T47D (cell line): Measurements from ENCODE around the gene BPTF.
"Not testable (repeated sequence)": the region's sequence is repeated elsewhere in the genome, so short reads cannot be mapped to it uniquely, and the experiment has no call there.

Source experiments
- DNase-seq, 2 experiments: peaks; one replicate each; pipeline versions ENCODE4 v3.0.0 to v3.0.0-alpha.2; 2011 to 2012; ENCODE audit warnings: low read depth in 1 of 2, low spot score in 1 of 2
- JUND ChIP-seq: IDR thresholded peaks from 2 replicates; pipeline ENCODE4 v1.6.1; 2012; ENCODE audit warnings: low read depth
- in situ Hi-C: cut with HindIII; loops from 2 replicates; pipeline ENCODE4 v1.10.0; 2016; ENCODE audit warnings: low sequenced_read_pairs, low pct_unique_long_range_greater_than_20kb

BPTF gene

DNA sequence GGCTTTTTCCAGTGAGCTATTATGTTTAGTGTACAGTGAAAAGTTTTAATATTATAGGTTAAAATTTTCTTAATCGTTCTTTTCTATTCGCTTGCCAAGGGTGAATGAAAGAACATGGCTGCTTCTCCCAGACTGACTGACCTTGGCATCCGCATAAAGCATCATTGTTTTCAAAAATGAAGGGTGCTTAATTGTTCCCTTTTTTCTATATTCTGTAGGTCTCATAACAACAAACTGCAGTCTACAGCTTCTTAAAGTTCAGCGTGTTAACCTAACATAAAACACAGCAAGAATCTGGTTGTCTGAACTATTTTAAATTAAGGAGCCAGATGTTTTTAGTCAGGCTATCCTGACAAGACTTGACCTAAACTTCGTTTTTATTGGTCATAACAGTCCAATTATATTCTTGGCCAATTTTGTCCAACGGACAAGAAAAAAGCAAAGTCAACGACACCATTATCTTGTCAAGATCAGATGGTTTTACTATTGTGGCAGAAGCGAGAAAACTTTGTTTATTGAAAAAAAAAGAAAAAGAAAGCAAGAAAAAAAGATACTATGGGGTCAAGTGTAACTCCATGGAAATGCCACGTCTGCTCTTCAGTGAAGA lies 156.8 kb downstream of the BPTF start:
- in situ Hi-C loops = no loop called here

DNA sequence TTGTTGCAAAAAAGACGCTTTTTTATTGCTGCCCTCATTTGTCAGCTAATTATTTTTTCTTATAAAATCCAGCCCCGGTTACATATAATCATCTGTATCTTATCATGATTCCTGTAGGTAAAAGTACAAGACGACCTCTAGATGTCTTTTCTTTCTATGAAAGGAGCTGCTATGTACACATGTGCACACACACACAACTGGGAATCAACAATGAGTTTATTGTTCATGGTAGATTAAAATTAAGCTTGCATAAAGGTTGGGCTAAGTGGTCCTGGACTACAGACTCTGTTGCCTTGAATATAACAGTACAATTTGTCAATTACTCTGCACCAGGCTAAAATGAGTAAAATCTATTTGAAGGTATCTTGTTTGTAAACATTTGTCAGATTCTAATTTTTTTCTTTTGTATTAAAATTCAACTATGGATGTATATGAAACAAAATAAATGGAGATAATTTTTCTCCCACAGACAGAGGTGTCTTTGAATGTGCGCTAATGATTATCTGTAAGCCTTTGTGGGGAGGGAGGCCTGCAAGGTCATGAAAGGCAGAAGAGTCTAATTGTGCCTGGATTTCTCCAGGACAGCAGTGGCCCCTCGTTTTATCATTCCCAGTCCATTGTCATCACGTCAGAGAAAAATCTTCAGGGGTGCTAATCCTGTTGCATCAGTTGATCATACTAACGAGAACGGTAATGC lies 157.5 kb downstream of the BPTF start:
- TF ChIP-seq JUND = no peak
- no peak for DNase-seq
- in situ Hi-C loops = no loop called here

More for the DNA sequence above, 156.8 kb downstream of the BPTF start:
- no peak for DNase-seq
- TF ChIP-seq JUND = no peak

- in situ Hi-C loops = no loop called here
- no peak for DNase-seq
- TF ChIP-seq JUND = no peak
Observed at GRCh38 chr17:67983383-67983688, 158.0 kb downstream of the BPTF start.

DNA sequence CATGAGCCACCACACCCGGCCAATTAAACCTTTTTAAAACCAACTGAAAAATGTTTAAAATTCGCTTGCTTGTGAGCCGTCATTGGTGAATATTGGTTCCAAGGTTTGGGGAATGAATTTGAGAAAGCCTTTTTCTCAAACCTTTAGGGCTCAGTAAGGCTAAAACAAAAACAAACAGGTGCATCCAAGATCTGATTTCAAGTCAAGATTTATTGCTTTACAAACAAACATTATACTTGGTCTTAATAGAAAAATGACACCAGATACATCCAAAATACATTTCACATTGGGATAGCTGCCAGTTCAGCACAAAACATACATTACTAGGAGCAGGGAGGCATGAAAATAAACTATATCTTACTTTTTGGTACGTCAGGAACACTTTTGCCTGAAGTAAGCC lies 165.6 kb downstream of the BPTF start:
- peak in 1 of 2 experiments; percentile 35 for DNase-seq
- no peak for TF ChIP-seq JUND
- in situ Hi-C loops = no loop called here

GRCh38 chr17:67992548-67993152 lies 167.3 kb downstream of the BPTF start:
- DNase-seq = peak; percentile 29 to 50
- no peak for TF ChIP-seq JUND
- in situ Hi-C loops = no loop called here

DNA sequence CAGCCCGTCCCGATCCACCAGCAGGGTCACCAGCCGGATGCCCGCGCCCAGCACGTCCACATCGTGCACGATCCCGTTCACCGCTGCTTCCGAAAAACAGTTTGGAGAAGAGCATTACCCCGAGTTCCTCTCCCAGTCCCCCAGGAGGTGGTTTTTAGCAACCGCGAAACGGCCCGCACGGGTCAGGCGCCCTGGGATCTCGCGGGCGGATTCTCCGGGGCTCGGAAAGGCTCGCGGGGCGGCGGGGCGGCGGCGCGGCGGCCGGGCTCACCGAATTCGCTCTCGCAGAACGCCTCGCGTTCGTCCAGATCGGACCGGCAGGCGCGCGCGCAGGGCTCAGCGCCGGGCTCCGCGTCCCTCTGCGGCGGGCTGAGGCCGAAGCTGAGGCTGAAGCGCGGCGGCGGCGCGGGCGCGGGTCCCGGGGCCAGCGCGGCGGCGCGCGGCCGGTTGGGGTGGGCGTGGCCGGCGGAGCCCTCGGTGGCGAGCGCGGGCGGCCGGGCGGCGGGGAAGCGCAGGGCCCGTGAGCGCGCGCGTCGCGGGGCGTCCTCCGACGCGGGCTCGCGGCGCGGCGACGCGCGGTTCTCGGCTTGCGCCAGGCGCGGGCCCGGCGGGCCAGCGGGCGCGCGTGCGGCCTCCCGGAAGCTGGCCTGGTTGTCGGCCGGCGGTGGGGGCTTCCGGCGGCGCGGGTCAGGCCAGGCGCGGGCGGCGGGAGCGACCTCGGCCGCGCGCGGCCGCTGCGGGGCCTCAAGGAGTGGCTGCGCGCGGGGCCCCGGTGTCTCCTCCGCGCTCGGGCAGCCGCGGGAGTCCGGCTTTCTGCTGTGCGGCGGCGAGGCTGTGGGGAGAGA lies 168.1 kb downstream of the BPTF start:
- in situ Hi-C loops = no loop called here
- peak; percentile 77 to 95 for DNase-seq
- TF ChIP-seq JUND = no peak

- in situ Hi-C loops = no loop called here
- peak; percentile 35 to 75 for DNase-seq
Observed at GRCh38 chr17:67993998-67994361, 168.7 kb downstream of the BPTF start.

DNA sequence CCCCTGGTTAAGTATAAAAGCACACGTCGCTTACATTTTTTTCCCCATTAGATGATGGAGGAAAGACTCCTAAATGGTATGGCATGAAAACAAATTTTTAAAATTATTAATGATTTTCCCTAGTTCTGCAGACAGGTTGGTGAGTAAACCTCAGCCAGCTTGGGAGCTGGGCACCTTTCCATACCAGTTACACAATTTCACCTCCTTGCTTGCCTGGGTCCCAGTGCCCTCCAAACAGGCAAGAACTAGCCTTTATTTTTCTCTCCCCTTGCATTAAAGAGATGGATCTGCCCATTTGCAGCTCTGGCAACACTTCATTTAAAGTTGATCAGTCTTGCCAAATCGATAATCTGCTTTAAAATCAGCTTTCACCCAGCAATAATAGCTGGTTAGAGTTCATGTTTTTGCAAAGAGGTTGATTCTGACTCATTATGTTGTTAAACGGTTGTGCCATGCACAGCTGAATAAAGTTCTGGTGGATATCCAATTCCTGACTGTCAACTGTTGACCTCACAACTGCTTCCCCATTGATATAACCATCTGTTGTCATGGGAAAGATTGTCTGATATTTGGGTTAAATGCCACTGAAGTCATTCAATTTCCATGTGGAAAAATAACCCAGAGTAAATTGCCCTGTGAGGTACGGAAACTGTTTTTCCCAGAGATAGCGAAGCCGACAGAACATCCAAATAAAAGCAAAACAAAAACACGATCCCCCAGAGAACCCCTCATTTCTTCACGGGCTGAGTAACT lies 169.7 kb downstream of the BPTF start:
- DNase-seq = peak in 1 of 2 experiments; percentile 75
- in situ Hi-C loops = no loop called here
- 0 out of 2 replicates have a peak, but pooled peaks have one; percentile 10 for TF ChIP-seq JUND

More at GRCh38 chr17:67993998-67994361, 168.7 kb downstream of the BPTF start:
- TF ChIP-seq JUND = no peak

DNA sequence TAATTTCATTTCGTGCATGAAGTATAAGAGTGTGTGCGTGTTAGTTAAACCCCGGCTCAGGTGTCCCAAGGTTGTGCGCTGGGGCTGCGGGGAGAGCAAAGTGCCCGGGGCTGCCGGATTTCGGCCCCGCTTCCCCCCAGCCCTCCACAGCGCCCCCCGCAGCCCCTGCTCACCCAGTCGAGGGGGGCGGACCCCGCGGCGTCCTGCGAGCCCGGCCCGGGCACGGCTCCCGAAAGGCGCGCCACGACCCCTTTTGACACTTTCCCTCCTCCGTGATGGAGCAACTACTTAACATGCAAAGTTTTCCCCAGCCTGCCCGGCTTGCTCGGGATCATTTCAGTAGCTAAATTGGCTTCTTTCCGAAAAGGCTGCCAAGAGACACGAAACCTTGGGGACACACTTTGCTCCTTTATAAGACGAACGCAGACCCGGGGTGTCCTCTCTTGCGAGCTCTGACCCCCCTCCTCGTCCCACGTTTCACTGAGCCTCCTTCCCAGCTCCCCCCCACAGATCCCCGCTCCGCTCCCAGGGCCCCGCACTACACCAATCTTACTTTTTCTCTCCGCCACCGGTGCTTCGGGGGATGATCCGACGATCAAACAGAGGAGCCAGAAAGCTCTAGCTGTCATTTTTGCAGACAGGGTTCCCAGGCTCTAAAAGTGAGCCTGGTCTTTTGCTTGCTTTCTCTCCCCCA lies 170.4 kb downstream of the BPTF start:
- peak in 1 of 2 experiments; percentile 49 for DNase-seq
- no peak for TF ChIP-seq JUND
- in situ Hi-C loops = no loop called here

DNA sequence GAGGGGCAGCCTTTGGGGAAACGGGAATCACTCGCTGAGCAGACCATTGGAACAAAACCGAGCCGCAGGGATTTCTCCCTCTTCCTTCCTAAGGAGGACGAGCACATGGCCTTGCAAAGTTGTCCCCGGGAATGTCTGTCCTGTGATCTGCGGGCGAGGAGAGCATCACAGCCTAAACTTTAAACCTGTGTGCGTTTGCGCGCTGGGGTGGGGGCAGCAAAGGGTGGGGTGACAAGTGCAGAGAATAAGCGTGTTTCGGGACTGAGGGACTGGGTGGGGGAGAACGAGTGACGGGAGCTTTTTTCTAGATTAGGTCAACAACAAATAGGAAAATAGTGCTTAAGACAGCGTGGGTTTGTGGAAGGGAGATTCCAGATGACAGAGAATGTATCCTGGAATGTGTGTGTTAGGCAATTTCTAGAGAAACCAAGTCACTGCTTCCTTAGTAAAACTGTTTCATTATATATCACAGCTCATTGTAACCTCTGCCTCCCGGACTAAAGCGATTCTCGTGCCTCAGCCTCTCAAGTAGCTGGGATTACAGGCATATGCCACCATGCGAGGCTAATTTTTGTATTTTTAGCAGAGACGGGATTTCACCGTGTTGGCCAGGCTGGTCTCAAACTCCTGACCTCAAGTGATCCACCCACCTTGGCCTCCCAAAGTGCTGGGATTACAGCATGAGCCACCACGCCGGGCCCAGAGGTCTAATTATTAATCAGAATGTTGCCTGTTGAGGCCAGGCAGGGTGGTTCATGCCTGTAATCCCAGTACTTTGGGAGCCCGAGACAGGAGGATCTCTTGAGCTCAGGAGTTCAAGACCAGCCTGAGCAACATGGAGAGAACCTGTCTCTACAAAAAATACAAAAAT lies 171.2 kb downstream of the BPTF start, which contains the start of gene C17orf58:
Gene C17orf58, minus strand, starts transcription at position 169 of the 871 bp plus-strand sequence. CDS start 271 bp downstream, outside the sequence.
- in situ Hi-C loops = not testable (repeated sequence)
- peak; percentile 26 to 47 for DNase-seq

GRCh38 chr17:67998466-67998865 lies 173.2 kb downstream of the BPTF start:
- no peak for TF ChIP-seq JUND
- no peak for DNase-seq
- in situ Hi-C loops = no loop called here
